ENCODE results near the gene C16orf86.

- TF ChIP-seq POLR2A (IDR thresholded peaks at IDR 0.05; ENCODE audit: low read length) (no peak), GATA1 (IDR thresholded peaks at IDR 0.05; ENCODE audit: low read depth, low read length) (no peak)
Measured at GRCh38 chr16:67677712-67678111, 11.1 kb downstream of the C16orf86 start.

Data from erythroblast (primary cell).